Vagina (tissue), 2 donors: Measurements from ENCODE around the gene EDN3. TPM values are rescaled to one million over a fixed set of nuclear protein-coding genes. Genes with fewer than 3 reads are reported as not detected.

Source experiments
- DNase-seq, 2 donors: peaks; one replicate each; pipeline ENCODE4 v3.0.0-alpha.2; 2017; ENCODE audit errors: extremely low spot score in 2 of 2
- H3K27ac ChIP-seq: fragments of 200-600 bp; sonication (generic); one replicate; pipeline ENCODE4 v1.5.1; 2019
- H3K27me3 ChIP-seq: fragments of 200-600 bp; sonication (generic); one replicate; pipeline ENCODE4 v1.5.1; 2019
- H3K36me3 ChIP-seq, 2 donors: fragments of 200-600 bp; sonication (generic); one replicate each; pipeline ENCODE4 v1.5.1; 2017 to 2019
- H3K4me1 ChIP-seq: fragments of 200-600 bp; sonication (generic); one replicate; pipeline ENCODE4 v1.5.1; 2019
- H3K4me3 ChIP-seq, 2 donors: fragments of 200-600 bp; sonication (generic); 1 replicate in 1 of 2; 2 replicates in 1 of 2; pipeline ENCODE4 v1.5.1; 2016 to 2019
- H3K9me3 ChIP-seq: fragments of 200-600 bp; sonication (generic); one replicate; pipeline ENCODE4 v1.5.1; 2019
- CTCF ChIP-seq, 3 experiments: fragments of 450-650 bp in 2 of 3; fragments of 200-600 bp in 1 of 3; sonication (generic) in 1 of 3; IDR thresholded peaks; one replicate each; pipeline ENCODE4 v1.5.1; 2017 to 2019; ENCODE audit warnings: antibody characterized with exemption in 3 of 3, mild to moderate bottlenecking in 2 of 3, moderate library complexity in 2 of 3
- POLR2A ChIP-seq, 2 donors: fragments of 450-650 bp; IDR thresholded peaks; one replicate each; pipeline ENCODE4 v1.6.1; 2017; ENCODE audit warnings: antibody characterized with exemption in 2 of 2, mild to moderate bottlenecking in 2 of 2, moderate library complexity in 2 of 2
- POLR2AphosphoS5 ChIP-seq, 2 donors: sonication (generic); formaldehyde crosslinking; IDR thresholded peaks; one replicate each; pipeline ENCODE4 v1.9.0; 2017; ENCODE audit warnings: antibody characterized with exemption in 2 of 2, mild to moderate bottlenecking in 2 of 2, low read depth in 1 of 2; ENCODE audit not compliant: insufficient read depth in 1 of 2
- intact Hi-C: fragments of 100-400 bp; cut with DNase I; formaldehyde crosslinking; loops from one replicate; pipeline ENCODE4 v1.15.1; 2023
- total RNA-seq: library from RNA; depleted of rRNA; stranded (reverse); fragments of >200 nt; gene quantifications from one replicate; pipeline ENCODE4 v1.2.3, GENCODE V29; 2016

Gene EDN3
- total RNA-seq, 1 donor from 2014 or later = 220 TPM

- Histone ChIP-seq H3K4me1 (no peaks in the 10 kb centered on the region), H3K9me3 (no peaks in the 10 kb centered on the region), H3K27ac (no peak overlapping the region), H3K27me3 (no peaks in the 10 kb centered on the region), H3K4me3 (no peak overlapping the region), H3K36me3 (no peaks in the 10 kb centered on the region)
- intact Hi-C loops = no loop called here
- no peak for TF ChIP-seq POLR2A (IDR thresholded peaks at IDR 0.05)
- TF ChIP-seq CTCF (IDR thresholded peaks at IDR 0.05) = no peak
- no peak for TF ChIP-seq POLR2AphosphoS5 (IDR thresholded peaks at IDR 0.05; ENCODE audit: insufficient read depth in 1 of 2, low read depth in 1 of 2)
- DNase-seq = no peak
These were observed 62.7 kb downstream of the EDN3 start for GRCh38 chr20:59363101-59363500.

GRCh38 chr20:59364611-59365010, 64.2 kb downstream of the EDN3 start:
- Histone ChIP-seq H3K9me3 (no peaks in the 10 kb centered on the region), H3K27ac (no peak overlapping the region), H3K36me3 (no peaks in the 10 kb centered on the region), H3K4me3 (no peak overlapping the region), H3K4me1 (no peaks in the 10 kb centered on the region), H3K27me3 (no peaks in the 10 kb centered on the region)
- intact Hi-C loops = no loop called here
- TF ChIP-seq POLR2A (IDR thresholded peaks at IDR 0.05) (no peak), CTCF (IDR thresholded peaks at IDR 0.05) (no peak), POLR2AphosphoS5 (IDR thresholded peaks at IDR 0.05; ENCODE audit: insufficient read depth in 1 of 2, low read depth in 1 of 2) (no peak)
- DNase-seq = no peak

GRCh38 chr20:59365611-59366285, 65.3 kb downstream of the EDN3 start:
- H3K4me1 ChIP-seq = no peaks in the 10 kb centered on the region
- no peak for TF ChIP-seq POLR2A (IDR thresholded peaks at IDR 0.05)
- no peak for TF ChIP-seq CTCF (IDR thresholded peaks at IDR 0.05)
- no peak for TF ChIP-seq POLR2AphosphoS5 (IDR thresholded peaks at IDR 0.05; ENCODE audit: insufficient read depth in 1 of 2, low read depth in 1 of 2)
- DNase-seq = no peak
- H3K9me3 ChIP-seq = no peaks in the 10 kb centered on the region
- H3K27ac ChIP-seq = no peak overlapping the region
- H3K36me3 ChIP-seq = no peaks in the 10 kb centered on the region
- H3K4me3 ChIP-seq = no peak overlapping the region
- intact Hi-C loops = no loop called here
- no peaks in the 10 kb centered on the region for H3K27me3 ChIP-seq

GRCh38 chr20:59371431-59371830, 71.0 kb downstream of the EDN3 start:
- no peak for DNase-seq
- no peak overlapping the region for H3K27ac ChIP-seq
- H3K27me3 ChIP-seq = no peaks in the 10 kb centered on the region
- H3K9me3 ChIP-seq = no peaks in the 10 kb centered on the region
- H3K36me3 ChIP-seq = no peaks in the 10 kb centered on the region
- no peak overlapping the region for H3K4me3 ChIP-seq
- no peak for TF ChIP-seq POLR2AphosphoS5 (IDR thresholded peaks at IDR 0.05; ENCODE audit: insufficient read depth in 1 of 2, low read depth in 1 of 2)
- TF ChIP-seq CTCF (IDR thresholded peaks at IDR 0.05) = no peak
- TF ChIP-seq POLR2A (IDR thresholded peaks at IDR 0.05) = no peak
- intact Hi-C loops = no loop called here
- no peaks in the 10 kb centered on the region for H3K4me1 ChIP-seq

- no peaks in the 10 kb centered on the region for H3K36me3 ChIP-seq
These were observed 73.8 kb downstream of the EDN3 start for GRCh38 chr20:59374261-59374660.

More at GRCh38 chr20:59374261-59374660, 73.8 kb downstream of the EDN3 start:
- Histone ChIP-seq H3K27ac (no peak overlapping the region), H3K4me1 (peaks cover 7% of the 10 kb centered on the region), H3K4me3 (no peak overlapping the region), H3K9me3 (no peaks in the 10 kb centered on the region), H3K27me3 (no peaks in the 10 kb centered on the region)
- intact Hi-C loops = no loop called here
- no peak for DNase-seq
- TF ChIP-seq POLR2A (IDR thresholded peaks at IDR 0.05) = no peak
- TF ChIP-seq CTCF (IDR thresholded peaks at IDR 0.05) = no peak
- TF ChIP-seq POLR2AphosphoS5 (IDR thresholded peaks at IDR 0.05; ENCODE audit: insufficient read depth in 1 of 2, low read depth in 1 of 2) = no peak
